GM10266 (cell line): ENCODE results near the gene PABPN1.

Experiments
- DNase-seq: peaks from one replicate; pipeline ENCODE4 v3.0.0; 2012; ENCODE audit errors: extremely low spot score
- TF ChIP-seq, protein P1 (sequence below): IDR thresholded peaks from 2 replicates; pipeline ENCODE4 v1.5.1; 2012; ENCODE audit warnings: mild to moderate bottlenecking, low read depth; ENCODE audit not compliant: control insufficient read depth, insufficient read depth; ENCODE audit errors: missing control alignments

PABPN1 gene

DNA sequence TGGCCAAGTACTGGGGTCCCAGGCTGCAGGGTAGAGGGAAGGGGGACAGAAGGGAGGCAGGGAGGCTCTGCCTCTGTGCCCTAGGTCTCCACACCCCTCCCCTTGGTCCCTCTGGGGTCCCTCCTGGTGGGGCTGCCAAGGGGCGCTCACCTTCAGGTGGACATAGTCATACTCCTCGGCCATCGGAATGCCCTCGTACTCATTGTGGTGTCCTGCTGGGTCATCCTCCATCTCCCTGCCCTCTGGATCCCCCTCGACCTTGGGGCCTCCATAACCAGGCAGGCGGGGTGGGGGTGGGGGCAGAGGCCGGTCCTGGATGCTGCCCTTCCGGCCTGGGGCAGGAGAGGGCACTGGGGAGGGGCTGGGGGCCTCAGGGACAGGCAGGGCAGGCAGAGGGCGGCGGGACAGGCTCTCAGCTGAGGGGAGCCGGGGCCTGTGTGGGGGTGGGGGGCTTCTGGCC, 37.9 kb downstream of the PABPN1 start:
- TF ChIP-seq, protein P1, sequence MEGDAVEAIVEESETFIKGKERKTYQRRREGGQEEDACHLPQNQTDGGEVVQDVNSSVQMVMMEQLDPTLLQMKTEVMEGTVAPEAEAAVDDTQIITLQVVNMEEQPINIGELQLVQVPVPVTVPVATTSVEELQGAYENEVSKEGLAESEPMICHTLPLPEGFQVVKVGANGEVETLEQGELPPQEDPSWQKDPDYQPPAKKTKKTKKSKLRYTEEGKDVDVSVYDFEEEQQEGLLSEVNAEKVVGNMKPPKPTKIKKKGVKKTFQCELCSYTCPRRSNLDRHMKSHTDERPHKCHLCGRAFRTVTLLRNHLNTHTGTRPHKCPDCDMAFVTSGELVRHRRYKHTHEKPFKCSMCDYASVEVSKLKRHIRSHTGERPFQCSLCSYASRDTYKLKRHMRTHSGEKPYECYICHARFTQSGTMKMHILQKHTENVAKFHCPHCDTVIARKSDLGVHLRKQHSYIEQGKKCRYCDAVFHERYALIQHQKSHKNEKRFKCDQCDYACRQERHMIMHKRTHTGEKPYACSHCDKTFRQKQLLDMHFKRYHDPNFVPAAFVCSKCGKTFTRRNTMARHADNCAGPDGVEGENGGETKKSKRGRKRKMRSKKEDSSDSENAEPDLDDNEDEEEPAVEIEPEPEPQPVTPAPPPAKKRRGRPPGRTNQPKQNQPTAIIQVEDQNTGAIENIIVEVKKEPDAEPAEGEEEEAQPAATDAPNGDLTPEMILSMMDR, result no peak
- DNase-seq, result no peak

DNA sequence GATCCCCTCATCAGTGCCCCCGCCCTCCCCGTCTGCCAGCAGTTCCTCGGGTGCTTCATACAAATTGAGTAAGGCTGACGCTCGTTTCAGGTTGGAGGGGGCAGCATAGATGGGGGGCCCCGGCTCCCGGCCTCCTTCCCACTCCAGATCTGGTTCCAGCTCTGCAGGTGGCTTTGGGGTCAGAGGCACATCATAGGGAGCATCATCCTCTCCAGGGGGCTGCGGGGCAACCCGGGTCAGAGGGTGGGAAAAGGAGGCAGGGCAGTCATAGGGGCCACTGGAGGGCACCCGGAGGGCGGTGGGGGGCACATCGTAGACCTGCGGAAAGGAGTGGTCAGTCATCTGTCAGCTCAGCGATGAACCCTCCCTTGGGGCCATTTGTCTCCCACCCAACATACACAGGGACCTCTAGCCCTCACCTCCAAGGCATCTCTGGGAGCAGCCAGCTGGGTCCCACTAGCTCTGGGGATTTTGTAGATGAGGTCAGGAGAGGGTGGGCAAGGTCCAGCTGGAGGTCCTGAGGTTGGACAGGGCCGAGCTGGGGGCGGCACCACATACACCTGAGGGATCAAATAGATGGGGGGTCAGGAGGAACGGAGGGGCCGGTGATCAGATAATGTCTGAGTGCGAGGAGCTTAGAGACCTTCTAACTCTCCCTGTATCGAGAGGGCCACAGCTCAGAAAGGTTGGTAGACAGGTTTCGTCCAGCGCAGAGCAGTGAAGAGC, 38.6 kb downstream of the PABPN1 start:
- no peak for DNase-seq
- TF ChIP-seq, protein P1, result no peak

DNA sequence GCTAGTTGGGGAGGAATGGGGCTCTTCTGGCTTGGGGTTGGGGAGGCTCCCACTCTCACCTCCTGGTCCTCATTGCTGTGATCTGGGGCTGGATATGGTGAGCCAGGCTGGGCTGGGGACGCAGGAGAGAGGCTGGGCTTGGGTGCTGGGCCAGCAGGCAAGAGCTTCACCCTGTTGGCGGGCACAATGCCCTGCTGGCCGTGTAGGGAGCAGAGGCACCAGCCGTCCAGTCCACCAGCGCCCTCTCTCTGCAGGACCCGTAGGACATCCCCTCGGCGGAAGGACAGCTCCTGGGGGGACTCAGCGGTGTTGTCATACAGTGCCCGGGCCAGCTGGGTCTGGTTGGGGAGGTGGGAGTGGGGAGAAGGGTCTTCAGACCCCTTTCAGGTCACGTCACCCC, 39.2 kb downstream of the PABPN1 start:
- no peak for DNase-seq
- TF ChIP-seq, protein P1, result no peak

DNA sequence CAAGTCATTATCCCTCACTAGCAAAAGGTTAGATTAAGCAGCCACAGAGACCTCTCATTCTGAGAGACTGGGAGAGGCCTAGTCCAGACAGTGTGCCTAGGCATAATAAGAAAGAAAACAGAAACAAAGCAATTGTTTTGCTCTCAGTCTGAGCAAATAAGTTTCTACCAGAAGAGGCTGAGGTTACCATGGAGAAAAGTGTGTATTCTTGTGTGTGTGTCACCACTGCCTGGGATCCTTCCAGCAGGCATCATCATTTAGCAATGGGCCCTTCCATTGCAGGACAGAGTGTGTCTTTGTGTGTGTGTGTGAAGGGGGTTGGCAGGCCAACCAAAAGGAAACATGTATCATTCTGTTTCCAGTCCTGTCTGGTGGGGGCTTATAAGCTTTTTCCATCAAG, 40.1 kb downstream of the PABPN1 start:
- TF ChIP-seq, protein P1, result no peak
- DNase-seq, result no peak

DNA sequence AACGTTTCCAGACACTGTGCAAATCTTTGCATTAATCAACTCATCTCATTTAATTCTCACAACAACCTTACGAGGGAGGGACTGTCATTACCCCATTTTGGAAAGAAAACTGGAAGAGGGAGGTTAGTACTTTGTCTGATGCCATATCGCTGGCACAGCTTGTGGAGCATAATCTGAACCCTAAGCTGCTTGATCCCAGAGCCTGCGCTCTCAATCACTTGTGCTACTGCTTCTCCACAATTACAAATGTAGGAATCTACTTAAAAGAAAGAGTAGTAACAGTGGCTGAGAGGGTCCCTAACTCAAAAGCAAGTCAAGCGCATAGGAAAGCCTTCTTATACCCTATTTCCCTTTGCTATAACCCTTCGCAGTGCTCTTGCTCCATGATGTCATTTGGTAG, 40.5 kb downstream of the PABPN1 start:
- TF ChIP-seq, protein P1, result no peak
- DNase-seq, result no peak

DNA sequence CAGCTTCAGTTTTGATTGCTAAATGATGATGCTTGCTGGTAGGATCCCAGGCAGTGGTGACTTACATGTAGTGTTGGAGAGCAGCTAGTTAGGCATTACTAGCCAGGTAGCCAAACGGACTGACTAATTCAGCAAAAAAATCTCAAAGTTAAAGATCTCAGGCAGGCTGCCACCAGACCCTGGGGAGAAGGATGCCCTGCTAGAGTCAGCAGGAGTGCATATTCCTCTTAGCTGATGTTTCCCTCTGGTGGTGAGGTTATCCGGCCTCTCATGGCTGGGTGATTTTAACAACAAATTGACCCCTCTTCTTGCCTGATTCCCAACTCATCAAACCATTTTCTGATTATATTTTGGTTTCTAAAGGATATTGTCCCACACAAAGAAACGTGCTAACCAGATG, 40.9 kb downstream of the PABPN1 start:
- DNase-seq, result no peak
- TF ChIP-seq, protein P1, result no peak

DNA sequence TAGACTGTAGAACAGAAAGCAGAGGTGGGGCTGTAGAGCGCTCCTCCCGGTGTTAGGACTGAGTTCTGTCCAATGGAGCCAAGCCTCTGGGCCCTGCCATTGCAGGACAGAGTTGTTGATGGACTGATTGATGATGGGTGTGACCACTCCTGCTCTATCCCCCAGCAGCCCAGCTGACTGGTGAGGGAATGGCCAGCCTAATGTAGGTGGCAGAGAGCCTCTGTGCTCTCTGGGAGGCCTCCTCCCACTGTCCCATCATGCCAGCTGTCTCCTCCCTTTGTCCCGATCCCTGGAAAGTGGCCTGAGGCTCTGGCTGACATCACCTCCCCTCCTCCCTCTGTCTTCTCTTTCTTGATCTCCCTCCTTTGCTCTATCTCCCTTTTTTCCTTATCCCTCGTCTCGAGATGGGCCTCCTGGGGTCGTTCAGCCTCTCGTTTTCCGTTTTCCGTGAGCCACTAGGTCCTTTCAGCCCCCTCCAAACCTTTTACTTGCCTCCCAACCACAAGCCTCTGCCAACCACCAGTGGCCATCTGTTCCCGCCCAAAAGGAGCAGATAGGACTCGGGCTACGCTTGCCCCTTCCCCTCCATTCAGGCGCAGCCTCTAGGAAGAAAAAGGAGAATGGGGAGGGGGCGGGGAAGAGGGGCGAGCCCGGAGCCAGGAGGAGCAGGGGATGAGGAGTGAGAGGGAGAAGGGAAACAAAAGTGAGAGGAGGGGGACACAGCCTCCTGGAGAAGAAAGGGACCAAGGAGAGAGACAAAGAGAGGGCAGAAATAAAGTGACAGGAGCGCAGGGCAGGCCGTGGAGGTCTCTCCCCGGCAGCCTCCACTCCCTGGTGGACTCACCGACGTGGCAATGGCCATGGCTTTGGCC, 43.1 kb downstream of the PABPN1 start:
- TF ChIP-seq, protein P1, result no peak
- no peak for DNase-seq
